ENCODE results near the gene GABRG3.

The GABRG3 gene

DNA sequence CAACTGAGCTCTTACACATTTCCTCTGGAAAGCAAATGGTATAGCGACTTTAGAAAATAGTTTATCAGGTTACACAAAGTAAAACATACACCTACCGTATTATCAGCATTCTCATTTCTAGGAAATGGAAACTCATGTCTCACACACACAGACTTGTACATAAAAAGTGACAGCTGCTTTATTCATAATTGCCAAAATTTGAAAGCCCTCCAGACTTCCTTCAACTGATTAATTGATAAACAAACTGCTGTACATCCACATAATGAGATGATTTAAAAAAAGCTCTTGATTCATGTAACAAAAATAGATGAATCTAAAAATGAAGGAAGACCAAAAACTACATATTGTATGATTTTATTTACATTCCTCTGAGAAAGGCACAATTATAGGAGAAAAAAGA is 425.5 kb downstream of the GABRG3 start:
- no peaks in the 10 kb centered on the region for H3F3A ChIP-seq (ENCODE audit: insufficient read depth)
- H2AFZ ChIP-seq (ENCODE audit: low read depth, low read length, severe bottlenecking): no peak overlapping the region
- no peaks in the 10 kb centered on the region for H3K27me3 ChIP-seq (ENCODE audit: low read length)
- H3K9me3 ChIP-seq (ENCODE audit: insufficient read depth, low read length): no peaks in the 10 kb centered on the region
- H3K36me3 ChIP-seq (ENCODE audit: low read length): no peaks in the 10 kb centered on the region
- no peak overlapping the region for H3K4me2 ChIP-seq (ENCODE audit: low read depth, low read length, poor library complexity, severe bottlenecking)
- no peaks in the 10 kb centered on the region for H3K9me2 ChIP-seq (replicated peaks; ENCODE audit: insufficient read depth, low read length)
- TF ChIP-seq, protein P1, sequence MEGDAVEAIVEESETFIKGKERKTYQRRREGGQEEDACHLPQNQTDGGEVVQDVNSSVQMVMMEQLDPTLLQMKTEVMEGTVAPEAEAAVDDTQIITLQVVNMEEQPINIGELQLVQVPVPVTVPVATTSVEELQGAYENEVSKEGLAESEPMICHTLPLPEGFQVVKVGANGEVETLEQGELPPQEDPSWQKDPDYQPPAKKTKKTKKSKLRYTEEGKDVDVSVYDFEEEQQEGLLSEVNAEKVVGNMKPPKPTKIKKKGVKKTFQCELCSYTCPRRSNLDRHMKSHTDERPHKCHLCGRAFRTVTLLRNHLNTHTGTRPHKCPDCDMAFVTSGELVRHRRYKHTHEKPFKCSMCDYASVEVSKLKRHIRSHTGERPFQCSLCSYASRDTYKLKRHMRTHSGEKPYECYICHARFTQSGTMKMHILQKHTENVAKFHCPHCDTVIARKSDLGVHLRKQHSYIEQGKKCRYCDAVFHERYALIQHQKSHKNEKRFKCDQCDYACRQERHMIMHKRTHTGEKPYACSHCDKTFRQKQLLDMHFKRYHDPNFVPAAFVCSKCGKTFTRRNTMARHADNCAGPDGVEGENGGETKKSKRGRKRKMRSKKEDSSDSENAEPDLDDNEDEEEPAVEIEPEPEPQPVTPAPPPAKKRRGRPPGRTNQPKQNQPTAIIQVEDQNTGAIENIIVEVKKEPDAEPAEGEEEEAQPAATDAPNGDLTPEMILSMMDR (IDR thresholded peaks at IDR 0.05; ENCODE audit: insufficient read depth, low read length, poor library complexity, severe bottlenecking): no peak
- TF ChIP-seq EZH2phosphoT487 (conservative IDR thresholded peaks at IDR 0.05; ENCODE audit: low read length): no peak
- no peak overlapping the region for H3K9ac ChIP-seq (ENCODE audit: low read length)
- no peaks in the 10 kb centered on the region for H4K20me1 ChIP-seq (ENCODE audit: low read depth, low read length)
- H3K79me2 ChIP-seq (ENCODE audit: insufficient read depth, low read length): no peaks in the 10 kb centered on the region
- H3K27ac ChIP-seq (ENCODE audit: low read depth, low read length): no peak overlapping the region
- H3K4me3 ChIP-seq (ENCODE audit: insufficient read depth, low read length, poor library complexity, severe bottlenecking): no peak overlapping the region

DNA sequence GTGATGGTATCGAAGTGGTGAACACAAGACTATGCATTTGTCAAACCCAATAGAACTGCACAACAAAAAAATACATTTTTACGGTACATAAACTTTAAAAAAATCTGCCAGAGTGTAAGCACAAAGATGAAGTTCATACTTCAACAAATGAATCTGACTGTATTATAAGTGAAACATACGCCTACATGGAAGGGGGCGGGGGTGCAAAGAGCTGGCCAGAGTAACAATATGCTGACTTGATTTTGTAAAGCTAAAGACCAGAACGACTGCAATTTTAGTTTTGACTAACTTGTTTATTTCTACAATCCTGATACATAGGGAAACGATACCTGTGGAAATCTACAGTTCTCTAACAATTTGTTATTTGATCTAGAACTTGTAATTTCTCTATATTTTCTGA is 426.0 kb downstream of the GABRG3 start:
- Histone ChIP-seq H3K9ac (ENCODE audit: low read length) (no peak overlapping the region), H3F3A (ENCODE audit: insufficient read depth) (no peaks in the 10 kb centered on the region), H3K79me2 (ENCODE audit: insufficient read depth, low read length) (no peaks in the 10 kb centered on the region)

DNA sequence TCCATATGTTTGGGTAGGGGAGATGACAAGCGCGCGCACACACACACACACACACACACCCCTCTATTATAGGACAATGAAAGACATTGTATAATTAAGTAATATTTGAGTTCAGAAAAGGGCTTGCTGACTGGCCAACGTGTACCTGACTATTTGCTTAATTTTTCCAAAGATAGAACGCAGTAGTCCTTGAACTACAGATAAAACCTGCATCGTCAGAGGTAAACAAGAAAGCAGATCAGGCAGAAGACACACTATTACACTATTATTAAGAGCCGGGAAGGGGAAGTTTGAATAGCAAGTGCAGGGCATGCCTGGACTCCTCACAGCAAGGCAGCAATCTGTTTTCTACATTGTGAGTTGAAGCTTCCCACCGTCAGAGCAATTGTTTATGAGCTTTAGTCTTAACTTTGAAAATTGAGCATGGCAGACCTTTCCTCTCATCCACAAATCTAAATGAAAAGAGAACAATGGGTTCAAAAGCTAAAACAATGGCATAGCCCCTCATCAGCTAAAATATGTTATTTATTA is 427.7 kb downstream of the GABRG3 start:
- Histone ChIP-seq H3K4me2 (ENCODE audit: low read depth, low read length, poor library complexity, severe bottlenecking) (no peak overlapping the region), H3F3A (ENCODE audit: insufficient read depth) (no peaks in the 10 kb centered on the region), H3K9me3 (ENCODE audit: insufficient read depth, low read length) (no peaks in the 10 kb centered on the region), H3K36me3 (ENCODE audit: low read length) (no peaks in the 10 kb centered on the region), H3K27me3 (ENCODE audit: low read length) (no peaks in the 10 kb centered on the region), H4K20me1 (ENCODE audit: low read depth, low read length) (no peaks in the 10 kb centered on the region), H3K79me2 (ENCODE audit: insufficient read depth, low read length) (no peaks in the 10 kb centered on the region), H2AFZ (ENCODE audit: low read depth, low read length, severe bottlenecking) (no peak overlapping the region), H3K9me2 (replicated peaks; ENCODE audit: insufficient read depth, low read length) (no peaks in the 10 kb centered on the region), H3K9ac (ENCODE audit: low read length) (no peak overlapping the region), H3K4me3 (ENCODE audit: insufficient read depth, low read length, poor library complexity, severe bottlenecking) (no peak overlapping the region), H3K27ac (ENCODE audit: low read depth, low read length) (no peak overlapping the region)
- TF ChIP-seq, protein P1 (IDR thresholded peaks at IDR 0.05; ENCODE audit: insufficient read depth, low read length, poor library complexity, severe bottlenecking): no peak
- TF ChIP-seq EZH2phosphoT487 (conservative IDR thresholded peaks at IDR 0.05; ENCODE audit: low read length): no peak

More for the DNA sequence above, 426.0 kb downstream of the GABRG3 start:
- Histone ChIP-seq H3K9me3 (ENCODE audit: insufficient read depth, low read length) (no peaks in the 10 kb centered on the region), H3K9me2 (replicated peaks; ENCODE audit: insufficient read depth, low read length) (no peaks in the 10 kb centered on the region), H3K27me3 (ENCODE audit: low read length) (no peaks in the 10 kb centered on the region), H3K27ac (ENCODE audit: low read depth, low read length) (no peak overlapping the region), H3K4me3 (ENCODE audit: insufficient read depth, low read length, poor library complexity, severe bottlenecking) (no peak overlapping the region), H3K36me3 (ENCODE audit: low read length) (no peaks in the 10 kb centered on the region), H2AFZ (ENCODE audit: low read depth, low read length, severe bottlenecking) (no peak overlapping the region), H4K20me1 (ENCODE audit: low read depth, low read length) (no peaks in the 10 kb centered on the region), H3K4me2 (ENCODE audit: low read depth, low read length, poor library complexity, severe bottlenecking) (no peak overlapping the region)
- no peak for TF ChIP-seq EZH2phosphoT487 (conservative IDR thresholded peaks at IDR 0.05; ENCODE audit: low read length)
- TF ChIP-seq, protein P1 (IDR thresholded peaks at IDR 0.05; ENCODE audit: insufficient read depth, low read length, poor library complexity, severe bottlenecking): no peak
